ENCODE measurements around the gene ELAVL4. TPM values are rescaled to one million over a fixed set of nuclear protein-coding genes. Genes with fewer than 3 reads are reported as not detected.

ELAVL4 gene
- polyA plus RNA-seq, 1 experiment: not detected

- no peaks in the 10 kb centered on the region for H3K27me3 ChIP-seq (ENCODE audit: control insufficient read depth, insufficient read depth, low read length)
- ChIA-PET CTCF (no interaction called here), POLR2A (no interaction called here)
- no peak overlapping the region for H3K27ac ChIP-seq (ENCODE audit: low read depth, low read length)
- H3K4me3 ChIP-seq (ENCODE audit: low read depth, low read length): no peak overlapping the region
- DNase-seq (ENCODE audit: low read depth, low spot score): no peak
- peaks cover 16% of the 10 kb centered on the region for H3K9me3 ChIP-seq (ENCODE audit: control insufficient read depth, insufficient read depth, low read length)
- no peak for TF ChIP-seq CTCF (IDR thresholded peaks at IDR 0.05; ENCODE audit: low read depth, low read length)
Observed at GRCh38 chr1:50243939-50244338, 135.2 kb downstream of the ELAVL4 start.

GRCh38 chr1:50246869-50247268, 138.1 kb downstream of the ELAVL4 start:
- ChIA-PET POLR2A (no interaction called here), CTCF (no interaction called here)
- H3K27me3 ChIP-seq (ENCODE audit: control insufficient read depth, insufficient read depth, low read length): no peaks in the 10 kb centered on the region
- peaks cover 19% of the 10 kb centered on the region for H3K9me3 ChIP-seq (ENCODE audit: control insufficient read depth, insufficient read depth, low read length)
- no peak overlapping the region for H3K4me3 ChIP-seq (ENCODE audit: low read depth, low read length)
- no peak for DNase-seq (ENCODE audit: low read depth, low spot score)
- TF ChIP-seq CTCF (IDR thresholded peaks at IDR 0.05; ENCODE audit: low read depth, low read length): no peak
- H3K27ac ChIP-seq (ENCODE audit: low read depth, low read length): no peak overlapping the region

- Histone ChIP-seq H3K9me3 (ENCODE audit: control insufficient read depth, insufficient read depth, low read length) (peaks cover 15% of the 10 kb centered on the region), H3K27me3 (ENCODE audit: control insufficient read depth, insufficient read depth, low read length) (no peaks in the 10 kb centered on the region), H3K4me3 (ENCODE audit: low read depth, low read length) (no peak overlapping the region), H3K27ac (ENCODE audit: low read depth, low read length) (no peak overlapping the region)
- TF ChIP-seq CTCF (IDR thresholded peaks at IDR 0.05; ENCODE audit: low read depth, low read length): no peak
- ChIA-PET POLR2A (no interaction called here), CTCF (no interaction called here)
- DNase-seq (ENCODE audit: low read depth, low spot score): no peak
Observed at GRCh38 chr1:50251702-50252101, 143.0 kb downstream of the ELAVL4 start.

GRCh38 chr1:50252196-50252595, 143.5 kb downstream of the ELAVL4 start:
- Histone ChIP-seq H3K27me3 (ENCODE audit: control insufficient read depth, insufficient read depth, low read length) (no peaks in the 10 kb centered on the region), H3K4me3 (ENCODE audit: low read depth, low read length) (no peak overlapping the region), H3K27ac (ENCODE audit: low read depth, low read length) (no peak overlapping the region), H3K9me3 (ENCODE audit: control insufficient read depth, insufficient read depth, low read length) (peaks cover 14% of the 10 kb centered on the region)
- CTCF ChIA-PET: no interaction called here
- no peak for TF ChIP-seq CTCF (IDR thresholded peaks at IDR 0.05; ENCODE audit: low read depth, low read length)
- no peak for DNase-seq (ENCODE audit: low read depth, low spot score)
- POLR2A ChIA-PET: no interaction called here

Other genes starting within 250 kb of the ELAVL4 start
- not detected in 2 replicates for gene AGBL4, start 85.0 kb upstream of the ELAVL4 start, polyA plus RNA-seq (2011; rRNA removed)